HCT116 (cell line): ENCODE results near the gene CRACR2A.

Source experiments
- POLR2A ChIP-seq: IDR thresholded peaks from 2 replicates; pipeline ENCODE4 v1.7.0; 2011; ENCODE audit warnings: borderline replicate concordance; ENCODE audit not compliant: insufficient read depth, insufficient read length; ENCODE audit errors: extremely low read depth
- POLR2AphosphoS5 ChIP-seq: IDR thresholded peaks from 2 replicates; pipeline ENCODE4 v1.6.1; 2011; ENCODE audit warnings: mild to moderate bottlenecking, low read depth, low read length, moderate library complexity
- RAD21 ChIP-seq: IDR thresholded peaks from 2 replicates; pipeline ENCODE4 v1.6.1; 2012; ENCODE audit warnings: low read depth, mild to moderate bottlenecking
- ZNF274 ChIP-seq: fragments of 200-500 bp; sonication (Bioruptor generic); IDR thresholded peaks from 2 replicates; pipeline ENCODE4 v1.6.1; 2014; ENCODE audit warnings: mild to moderate bottlenecking, low read depth, low read length, inconsistent platforms
- TF ChIP-seq, protein P1 (sequence below): IDR thresholded peaks from 2 replicates; pipeline ENCODE4 v1.6.1; 2012
- TF ChIP-seq, protein P2 (sequence below), 3 experiments: fragments of 200-600 bp in 1 of 3; sonication (generic) in 1 of 3; IDR thresholded peaks in 2 of 3; conservative IDR thresholded peaks in 1 of 3; 2 replicates each; pipeline ENCODE4 v1.5.1; 2012 to 2017; ENCODE audit warnings: low read depth in 2 of 3, low read length in 2 of 3, antibody characterized with exemption in 1 of 3, borderline replicate concordance in 1 of 3, control low read depth in 1 of 3, mild to moderate bottlenecking in 1 of 3, mixed read lengths in 1 of 3, mixed run types in 1 of 3, moderate library complexity in 1 of 3; ENCODE audit not compliant: insufficient read depth in 1 of 3
- TF ChIP-seq, protein P3 (sequence below): IDR thresholded peaks from 2 replicates; pipeline ENCODE4 v1.6.1; 2012; ENCODE audit warnings: low read depth
- TF ChIP-seq, protein P4 (sequence below): IDR thresholded peaks from 2 replicates; pipeline ENCODE4 v1.6.1; 2012
- TF ChIP-seq, protein P5 (sequence below): IDR thresholded peaks from 2 replicates; pipeline ENCODE4 v1.6.1; 2011; ENCODE audit warnings: mild to moderate bottlenecking, low read length, moderate library complexity; ENCODE audit not compliant: insufficient replicate concordance; ENCODE audit errors: extremely low read depth

DNA sequence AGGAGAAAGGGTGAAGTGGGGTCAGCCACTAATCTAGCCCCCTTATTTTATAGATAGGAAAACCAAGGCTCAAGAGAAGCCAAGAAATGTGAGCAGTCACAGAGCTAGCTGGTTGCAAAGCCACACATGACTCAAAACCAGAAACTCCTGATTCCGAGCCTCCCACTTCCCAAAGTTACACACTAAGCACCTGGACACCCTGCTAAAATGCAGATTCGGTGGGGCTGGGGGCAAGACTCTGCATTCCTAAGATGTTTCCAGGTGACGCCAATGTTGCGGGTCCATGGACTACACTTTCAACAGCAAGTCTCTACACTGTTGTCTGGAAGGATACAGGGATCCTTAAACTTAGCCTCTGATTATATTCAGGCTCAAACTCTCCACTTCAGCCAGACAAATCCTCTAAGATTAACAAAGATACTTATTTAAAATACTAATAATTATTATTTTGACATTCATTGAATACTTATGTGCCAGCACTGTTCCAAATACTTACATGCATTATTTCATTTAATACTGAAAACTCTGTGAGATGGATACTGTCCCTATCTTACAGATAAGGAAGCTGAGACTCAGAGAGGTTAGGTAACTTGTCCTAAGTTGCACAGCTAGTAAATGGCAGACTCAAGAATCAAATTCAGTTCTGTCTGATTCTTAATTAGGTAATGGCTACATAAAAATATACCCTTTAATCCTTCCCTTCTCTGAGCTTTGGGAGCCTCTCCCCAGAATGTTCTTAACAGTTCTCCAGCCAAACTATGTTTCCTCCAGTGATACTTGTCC, 81.4 kb downstream of the CRACR2A start:
- TF ChIP-seq, protein P1, sequence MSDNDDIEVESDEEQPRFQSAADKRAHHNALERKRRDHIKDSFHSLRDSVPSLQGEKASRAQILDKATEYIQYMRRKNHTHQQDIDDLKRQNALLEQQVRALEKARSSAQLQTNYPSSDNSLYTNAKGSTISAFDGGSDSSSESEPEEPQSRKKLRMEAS = no peak
- TF ChIP-seq, protein P2, sequence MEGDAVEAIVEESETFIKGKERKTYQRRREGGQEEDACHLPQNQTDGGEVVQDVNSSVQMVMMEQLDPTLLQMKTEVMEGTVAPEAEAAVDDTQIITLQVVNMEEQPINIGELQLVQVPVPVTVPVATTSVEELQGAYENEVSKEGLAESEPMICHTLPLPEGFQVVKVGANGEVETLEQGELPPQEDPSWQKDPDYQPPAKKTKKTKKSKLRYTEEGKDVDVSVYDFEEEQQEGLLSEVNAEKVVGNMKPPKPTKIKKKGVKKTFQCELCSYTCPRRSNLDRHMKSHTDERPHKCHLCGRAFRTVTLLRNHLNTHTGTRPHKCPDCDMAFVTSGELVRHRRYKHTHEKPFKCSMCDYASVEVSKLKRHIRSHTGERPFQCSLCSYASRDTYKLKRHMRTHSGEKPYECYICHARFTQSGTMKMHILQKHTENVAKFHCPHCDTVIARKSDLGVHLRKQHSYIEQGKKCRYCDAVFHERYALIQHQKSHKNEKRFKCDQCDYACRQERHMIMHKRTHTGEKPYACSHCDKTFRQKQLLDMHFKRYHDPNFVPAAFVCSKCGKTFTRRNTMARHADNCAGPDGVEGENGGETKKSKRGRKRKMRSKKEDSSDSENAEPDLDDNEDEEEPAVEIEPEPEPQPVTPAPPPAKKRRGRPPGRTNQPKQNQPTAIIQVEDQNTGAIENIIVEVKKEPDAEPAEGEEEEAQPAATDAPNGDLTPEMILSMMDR (IDR thresholded peaks at IDR 0.05 in 2 of 3, conservative IDR thresholded peaks at IDR 0.05 in 1 of 3; ENCODE audit: borderline replicate concordance in 1 of 3, insufficient read depth in 1 of 3, low read depth in 2 of 3, low read length in 2 of 3) = no peak
- TF ChIP-seq, protein P3, sequence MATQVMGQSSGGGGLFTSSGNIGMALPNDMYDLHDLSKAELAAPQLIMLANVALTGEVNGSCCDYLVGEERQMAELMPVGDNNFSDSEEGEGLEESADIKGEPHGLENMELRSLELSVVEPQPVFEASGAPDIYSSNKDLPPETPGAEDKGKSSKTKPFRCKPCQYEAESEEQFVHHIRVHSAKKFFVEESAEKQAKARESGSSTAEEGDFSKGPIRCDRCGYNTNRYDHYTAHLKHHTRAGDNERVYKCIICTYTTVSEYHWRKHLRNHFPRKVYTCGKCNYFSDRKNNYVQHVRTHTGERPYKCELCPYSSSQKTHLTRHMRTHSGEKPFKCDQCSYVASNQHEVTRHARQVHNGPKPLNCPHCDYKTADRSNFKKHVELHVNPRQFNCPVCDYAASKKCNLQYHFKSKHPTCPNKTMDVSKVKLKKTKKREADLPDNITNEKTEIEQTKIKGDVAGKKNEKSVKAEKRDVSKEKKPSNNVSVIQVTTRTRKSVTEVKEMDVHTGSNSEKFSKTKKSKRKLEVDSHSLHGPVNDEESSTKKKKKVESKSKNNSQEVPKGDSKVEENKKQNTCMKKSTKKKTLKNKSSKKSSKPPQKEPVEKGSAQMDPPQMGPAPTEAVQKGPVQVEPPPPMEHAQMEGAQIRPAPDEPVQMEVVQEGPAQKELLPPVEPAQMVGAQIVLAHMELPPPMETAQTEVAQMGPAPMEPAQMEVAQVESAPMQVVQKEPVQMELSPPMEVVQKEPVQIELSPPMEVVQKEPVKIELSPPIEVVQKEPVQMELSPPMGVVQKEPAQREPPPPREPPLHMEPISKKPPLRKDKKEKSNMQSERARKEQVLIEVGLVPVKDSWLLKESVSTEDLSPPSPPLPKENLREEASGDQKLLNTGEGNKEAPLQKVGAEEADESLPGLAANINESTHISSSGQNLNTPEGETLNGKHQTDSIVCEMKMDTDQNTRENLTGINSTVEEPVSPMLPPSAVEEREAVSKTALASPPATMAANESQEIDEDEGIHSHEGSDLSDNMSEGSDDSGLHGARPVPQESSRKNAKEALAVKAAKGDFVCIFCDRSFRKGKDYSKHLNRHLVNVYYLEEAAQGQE = no peak
- TF ChIP-seq POLR2AphosphoS5 (no peak), RAD21 (no peak), ZNF274 (no peak), POLR2A (no peak)
- TF ChIP-seq, protein P4, sequence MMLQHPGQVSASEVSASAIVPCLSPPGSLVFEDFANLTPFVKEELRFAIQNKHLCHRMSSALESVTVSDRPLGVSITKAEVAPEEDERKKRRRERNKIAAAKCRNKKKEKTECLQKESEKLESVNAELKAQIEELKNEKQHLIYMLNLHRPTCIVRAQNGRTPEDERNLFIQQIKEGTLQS = no peak
- TF ChIP-seq, protein P5, sequence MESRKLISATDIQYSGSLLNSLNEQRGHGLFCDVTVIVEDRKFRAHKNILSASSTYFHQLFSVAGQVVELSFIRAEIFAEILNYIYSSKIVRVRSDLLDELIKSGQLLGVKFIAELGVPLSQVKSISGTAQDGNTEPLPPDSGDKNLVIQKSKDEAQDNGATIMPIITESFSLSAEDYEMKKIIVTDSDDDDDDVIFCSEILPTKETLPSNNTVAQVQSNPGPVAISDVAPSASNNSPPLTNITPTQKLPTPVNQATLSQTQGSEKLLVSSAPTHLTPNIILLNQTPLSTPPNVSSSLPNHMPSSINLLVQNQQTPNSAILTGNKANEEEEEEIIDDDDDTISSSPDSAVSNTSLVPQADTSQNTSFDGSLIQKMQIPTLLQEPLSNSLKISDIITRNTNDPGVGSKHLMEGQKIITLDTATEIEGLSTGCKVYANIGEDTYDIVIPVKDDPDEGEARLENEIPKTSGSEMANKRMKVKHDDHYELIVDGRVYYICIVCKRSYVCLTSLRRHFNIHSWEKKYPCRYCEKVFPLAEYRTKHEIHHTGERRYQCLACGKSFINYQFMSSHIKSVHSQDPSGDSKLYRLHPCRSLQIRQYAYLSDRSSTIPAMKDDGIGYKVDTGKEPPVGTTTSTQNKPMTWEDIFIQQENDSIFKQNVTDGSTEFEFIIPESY = no peak
